Measurements from ENCODE around the gene ATP13A3.

The ATP13A3 gene

DNA sequence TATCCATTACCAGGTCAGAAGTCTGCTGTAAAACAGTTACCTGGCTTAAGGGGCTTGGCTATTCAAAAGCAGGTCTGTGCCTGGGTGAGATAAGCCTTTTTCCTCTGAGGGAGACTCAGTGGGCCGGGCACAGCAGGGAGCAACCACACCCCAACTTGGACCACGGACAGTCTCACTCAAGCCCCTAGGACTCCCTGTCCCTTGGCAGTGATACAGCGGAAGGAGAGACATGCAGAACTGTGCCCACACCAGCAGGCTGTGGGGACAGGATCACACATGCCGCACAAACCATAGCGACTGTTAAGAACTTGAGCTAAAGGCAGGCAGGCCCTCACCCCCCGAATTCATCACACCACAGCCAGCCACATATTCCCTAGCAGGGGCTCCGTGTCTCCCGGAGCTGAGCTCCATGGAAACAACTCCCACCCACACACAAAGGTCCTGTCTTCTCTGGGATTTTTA is 84.9 kb downstream of the ATP13A3 start:
- TF ChIP-seq, protein P1, sequence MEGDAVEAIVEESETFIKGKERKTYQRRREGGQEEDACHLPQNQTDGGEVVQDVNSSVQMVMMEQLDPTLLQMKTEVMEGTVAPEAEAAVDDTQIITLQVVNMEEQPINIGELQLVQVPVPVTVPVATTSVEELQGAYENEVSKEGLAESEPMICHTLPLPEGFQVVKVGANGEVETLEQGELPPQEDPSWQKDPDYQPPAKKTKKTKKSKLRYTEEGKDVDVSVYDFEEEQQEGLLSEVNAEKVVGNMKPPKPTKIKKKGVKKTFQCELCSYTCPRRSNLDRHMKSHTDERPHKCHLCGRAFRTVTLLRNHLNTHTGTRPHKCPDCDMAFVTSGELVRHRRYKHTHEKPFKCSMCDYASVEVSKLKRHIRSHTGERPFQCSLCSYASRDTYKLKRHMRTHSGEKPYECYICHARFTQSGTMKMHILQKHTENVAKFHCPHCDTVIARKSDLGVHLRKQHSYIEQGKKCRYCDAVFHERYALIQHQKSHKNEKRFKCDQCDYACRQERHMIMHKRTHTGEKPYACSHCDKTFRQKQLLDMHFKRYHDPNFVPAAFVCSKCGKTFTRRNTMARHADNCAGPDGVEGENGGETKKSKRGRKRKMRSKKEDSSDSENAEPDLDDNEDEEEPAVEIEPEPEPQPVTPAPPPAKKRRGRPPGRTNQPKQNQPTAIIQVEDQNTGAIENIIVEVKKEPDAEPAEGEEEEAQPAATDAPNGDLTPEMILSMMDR (conservative IDR thresholded peaks at IDR 0.05; ENCODE audit: low read depth): no peak
- CTCF ChIA-PET: interaction anchor here (0.6 to 1.8 kb wide), 2 partner anchors 10 to 31 kb away, joined by 5 to 9 read pairs; no protein-coding TSS in a partner anchor
- H3K27ac ChIP-seq: no peak overlapping the region
- no peak for DNase-seq (ENCODE audit: low spot score)
- POLR2A ChIA-PET (ENCODE audit: low non-redundant PET): no interaction called here

DNA sequence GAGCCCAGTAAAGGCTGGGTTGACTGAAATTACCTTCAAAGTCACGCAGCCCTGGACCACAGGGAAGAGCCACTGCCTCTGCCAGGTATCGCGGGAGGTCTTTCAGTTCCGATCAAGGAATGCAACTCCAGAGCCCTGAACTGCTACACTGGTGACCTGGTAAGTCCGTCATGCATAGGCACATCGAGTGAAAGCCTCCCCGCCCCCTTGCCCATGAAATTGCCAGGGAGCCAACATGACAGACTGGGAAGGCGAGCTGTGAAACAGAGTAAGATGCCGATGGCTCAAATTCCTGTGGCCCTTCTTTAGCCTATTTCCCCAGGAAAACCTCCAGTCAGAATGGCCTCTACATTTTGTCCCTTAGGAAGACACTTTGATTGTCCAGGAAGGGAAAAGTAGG is 85.5 kb downstream of the ATP13A3 start:
- ChIA-PET CTCF (no interaction called here), POLR2A (ENCODE audit: low non-redundant PET) (no interaction called here)
- TF ChIP-seq, protein P1 (conservative IDR thresholded peaks at IDR 0.05; ENCODE audit: low read depth): no peak
- H3K27ac ChIP-seq: no peak overlapping the region
- DNase-seq (ENCODE audit: low spot score): no peak

DNA sequence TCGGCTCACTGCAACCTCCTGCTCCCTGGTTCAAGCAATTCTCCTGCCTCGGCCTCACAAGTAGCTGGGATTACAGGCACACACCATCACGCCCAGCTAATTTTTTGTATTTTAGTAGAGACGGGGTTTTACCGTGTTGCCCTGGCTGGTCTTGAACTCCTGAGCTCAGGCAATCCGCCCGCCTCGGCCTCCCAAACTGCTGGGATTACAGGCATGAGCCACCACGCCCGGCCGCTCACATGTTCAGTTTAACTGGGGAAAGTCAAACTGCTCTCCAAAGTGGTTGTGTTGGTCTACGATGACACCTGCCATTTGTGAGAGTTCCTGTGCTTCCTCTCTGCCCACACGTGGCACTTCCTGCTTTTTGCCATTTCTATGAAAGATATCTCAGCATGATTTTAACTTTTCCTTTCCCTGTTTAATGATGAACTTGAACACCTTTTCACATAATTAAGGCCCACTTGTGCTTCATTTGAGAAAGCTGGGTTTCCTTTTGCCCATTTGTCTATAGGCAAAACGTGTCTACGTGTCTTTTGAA is 86.9 kb downstream of the ATP13A3 start:
- CTCF ChIA-PET: interaction anchor here (0.6 kb wide), 1 partner anchor 550 kb away, joined by 7 read pairs; no protein-coding TSS in a partner anchor
- TF ChIP-seq, protein P1 (conservative IDR thresholded peaks at IDR 0.05; ENCODE audit: low read depth): no peak
- DNase-seq (ENCODE audit: low spot score): no peak
- POLR2A ChIA-PET (ENCODE audit: low non-redundant PET): no interaction called here
- no peak overlapping the region for H3K27ac ChIP-seq

DNA sequence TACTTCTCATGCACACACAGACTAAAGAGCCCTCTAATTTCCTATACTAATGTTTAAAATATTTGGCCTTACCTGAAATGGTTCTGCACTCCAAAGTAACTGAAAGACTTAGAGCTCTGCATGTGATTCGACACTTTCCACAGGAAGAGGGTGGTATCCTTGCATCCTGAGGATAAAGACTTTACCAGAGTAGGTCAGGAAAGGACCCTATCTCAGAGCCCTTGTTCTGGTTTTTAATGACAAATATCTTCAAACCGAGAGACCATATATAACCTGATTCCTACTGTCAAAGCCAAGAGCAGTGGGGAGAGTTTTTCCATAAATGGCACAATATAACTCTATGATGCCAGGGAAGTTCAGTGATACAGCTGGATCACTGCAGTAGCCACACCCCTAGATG is 87.6 kb downstream of the ATP13A3 start, which contains the start of gene GP5:
GP5 (minus strand) TSS at position 101 of the 400 bp plus-strand sequence. CDS start 984 bp downstream, outside the sequence.
- TF ChIP-seq, protein P1 (conservative IDR thresholded peaks at IDR 0.05; ENCODE audit: low read depth): no peak
- ChIA-PET POLR2A (ENCODE audit: low non-redundant PET) (no interaction called here), CTCF (interaction anchor here (0.6 kb wide), 2 partner anchors 53 to 549 kb away, joined by 4 to 7 read pairs; no protein-coding TSS in a partner anchor)
- H3K27ac ChIP-seq: no peak within 1 kb of the TSS
- no peak for DNase-seq (ENCODE audit: low spot score)

DNA sequence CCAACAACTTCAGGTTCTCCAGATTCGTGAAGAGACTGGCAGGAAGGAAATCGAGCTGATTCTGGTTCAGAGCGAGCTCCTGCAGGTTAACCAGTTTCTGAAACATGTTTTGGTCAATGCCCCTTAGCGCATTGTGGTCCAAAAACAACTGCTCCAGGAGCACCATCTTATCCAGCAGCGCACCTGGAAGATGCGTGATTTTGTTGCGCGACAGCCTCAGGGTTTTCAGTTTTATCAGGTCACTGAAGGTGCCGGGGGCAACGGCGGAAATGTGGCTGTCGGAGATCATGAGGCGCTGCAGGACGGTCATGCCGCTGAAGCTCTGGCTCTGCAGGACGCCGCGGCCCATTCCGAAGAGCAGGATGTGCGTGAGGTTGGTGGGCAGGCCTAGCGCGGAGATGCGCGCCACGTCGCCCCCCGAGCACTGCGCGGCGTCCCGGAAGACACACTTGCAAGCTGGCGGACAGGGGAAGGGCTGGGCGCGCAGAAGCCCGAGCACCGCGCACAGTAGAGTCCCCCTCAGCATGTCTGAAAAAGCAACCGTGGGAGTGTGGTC is 89.0 kb downstream of the ATP13A3 start:
- CTCF ChIA-PET: interaction anchor here (0.6 to 0.9 kb wide), 2 partner anchors 54 to 65 kb away, joined by 4 read pairs; no protein-coding TSS in a partner anchor
- H3K27ac ChIP-seq: no peak overlapping the region
- POLR2A ChIA-PET (ENCODE audit: low non-redundant PET): no interaction called here
- TF ChIP-seq, protein P1 (conservative IDR thresholded peaks at IDR 0.05; ENCODE audit: low read depth): no peak
- no peak for DNase-seq (ENCODE audit: low spot score)

DNA sequence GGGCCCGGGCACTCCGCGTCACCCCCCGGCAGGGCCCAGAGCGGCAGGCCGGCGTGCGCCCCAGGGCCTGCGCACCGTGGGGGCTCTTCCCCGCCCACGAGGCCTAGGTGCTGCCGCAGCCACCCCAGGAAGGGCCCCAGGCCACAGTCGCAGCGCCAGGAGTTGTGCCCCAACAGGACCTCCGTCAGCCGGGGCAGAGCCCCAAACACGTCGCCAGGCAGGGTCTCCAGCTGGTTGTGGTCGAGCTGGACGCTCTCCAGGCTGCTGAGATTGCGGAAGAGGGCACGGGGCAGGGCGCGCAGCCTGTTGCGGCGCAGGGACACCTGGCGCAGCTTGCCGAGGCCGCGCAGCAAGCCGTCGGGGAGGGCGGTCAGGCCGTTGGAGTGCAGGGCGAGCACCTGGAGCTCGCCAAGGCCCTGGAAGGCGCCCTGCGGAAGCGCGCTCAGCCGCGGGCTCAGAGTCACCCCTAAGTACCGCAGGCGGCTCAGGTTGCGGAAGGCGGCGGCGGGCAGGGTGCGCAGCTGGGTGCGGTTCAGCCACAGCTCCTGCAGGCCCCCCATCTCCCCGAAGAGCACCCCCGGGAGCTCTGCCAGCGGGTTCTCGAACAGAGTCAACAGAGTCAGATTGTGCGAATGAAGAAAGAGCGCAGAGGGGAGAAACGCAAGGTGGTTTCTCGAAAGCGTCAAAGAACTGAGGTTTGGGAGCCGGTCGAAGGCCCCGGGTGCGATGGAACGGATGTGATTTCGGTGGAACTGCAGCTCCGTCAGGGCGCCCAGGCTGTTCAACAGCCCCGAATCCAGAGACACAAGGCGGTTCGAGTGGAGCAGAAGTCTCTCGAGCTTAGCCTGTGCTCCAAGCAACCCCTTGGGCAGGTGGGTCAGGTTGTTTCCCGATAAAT is 89.7 kb downstream of the ATP13A3 start:
- TF ChIP-seq, protein P1 (conservative IDR thresholded peaks at IDR 0.05; ENCODE audit: low read depth): no peak
- no peak for DNase-seq (ENCODE audit: low spot score)
- no peak overlapping the region for H3K27ac ChIP-seq
- ChIA-PET CTCF (interaction anchor here (0.6 to 0.9 kb wide), 3 partner anchors 53 to 666 kb away, joined by 3 to 4 read pairs (median 3); no protein-coding TSS in a partner anchor), POLR2A (ENCODE audit: low non-redundant PET) (no interaction called here)
